GM13976 (cell line): Measurements from ENCODE around the gene PDGFRB.

ENCODE experiments used
- DNase-seq: peaks from one replicate; pipeline ENCODE4 v3.0.0; 2012; ENCODE audit warnings: low spot score
- in situ Hi-C: fragments of 300-500 bp; cut with MboI; formaldehyde crosslinking; loops from one replicate; pipeline ENCODE4 v1.12.0; 2022; ENCODE audit warnings: low sequenced_read_pairs, mixed read lengths, inconsistent platforms; ENCODE audit not compliant: unreplicated experiment
- TF ChIP-seq, protein P1 (sequence below): IDR thresholded peaks from 2 replicates; pipeline ENCODE4 v1.5.1; 2012; ENCODE audit warnings: borderline replicate concordance, mild to moderate bottlenecking; ENCODE audit not compliant: insufficient read depth; ENCODE audit errors: extremely low read depth, missing control alignments, control extremely low read depth

PDGFRB gene

GRCh38 chr5:150069672-150070627, 85.7 kb downstream of the PDGFRB start:
- DNase-seq, result no peak
- TF ChIP-seq, protein P1, sequence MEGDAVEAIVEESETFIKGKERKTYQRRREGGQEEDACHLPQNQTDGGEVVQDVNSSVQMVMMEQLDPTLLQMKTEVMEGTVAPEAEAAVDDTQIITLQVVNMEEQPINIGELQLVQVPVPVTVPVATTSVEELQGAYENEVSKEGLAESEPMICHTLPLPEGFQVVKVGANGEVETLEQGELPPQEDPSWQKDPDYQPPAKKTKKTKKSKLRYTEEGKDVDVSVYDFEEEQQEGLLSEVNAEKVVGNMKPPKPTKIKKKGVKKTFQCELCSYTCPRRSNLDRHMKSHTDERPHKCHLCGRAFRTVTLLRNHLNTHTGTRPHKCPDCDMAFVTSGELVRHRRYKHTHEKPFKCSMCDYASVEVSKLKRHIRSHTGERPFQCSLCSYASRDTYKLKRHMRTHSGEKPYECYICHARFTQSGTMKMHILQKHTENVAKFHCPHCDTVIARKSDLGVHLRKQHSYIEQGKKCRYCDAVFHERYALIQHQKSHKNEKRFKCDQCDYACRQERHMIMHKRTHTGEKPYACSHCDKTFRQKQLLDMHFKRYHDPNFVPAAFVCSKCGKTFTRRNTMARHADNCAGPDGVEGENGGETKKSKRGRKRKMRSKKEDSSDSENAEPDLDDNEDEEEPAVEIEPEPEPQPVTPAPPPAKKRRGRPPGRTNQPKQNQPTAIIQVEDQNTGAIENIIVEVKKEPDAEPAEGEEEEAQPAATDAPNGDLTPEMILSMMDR, result no peak
- in situ Hi-C loops, result no loop called here

DNA sequence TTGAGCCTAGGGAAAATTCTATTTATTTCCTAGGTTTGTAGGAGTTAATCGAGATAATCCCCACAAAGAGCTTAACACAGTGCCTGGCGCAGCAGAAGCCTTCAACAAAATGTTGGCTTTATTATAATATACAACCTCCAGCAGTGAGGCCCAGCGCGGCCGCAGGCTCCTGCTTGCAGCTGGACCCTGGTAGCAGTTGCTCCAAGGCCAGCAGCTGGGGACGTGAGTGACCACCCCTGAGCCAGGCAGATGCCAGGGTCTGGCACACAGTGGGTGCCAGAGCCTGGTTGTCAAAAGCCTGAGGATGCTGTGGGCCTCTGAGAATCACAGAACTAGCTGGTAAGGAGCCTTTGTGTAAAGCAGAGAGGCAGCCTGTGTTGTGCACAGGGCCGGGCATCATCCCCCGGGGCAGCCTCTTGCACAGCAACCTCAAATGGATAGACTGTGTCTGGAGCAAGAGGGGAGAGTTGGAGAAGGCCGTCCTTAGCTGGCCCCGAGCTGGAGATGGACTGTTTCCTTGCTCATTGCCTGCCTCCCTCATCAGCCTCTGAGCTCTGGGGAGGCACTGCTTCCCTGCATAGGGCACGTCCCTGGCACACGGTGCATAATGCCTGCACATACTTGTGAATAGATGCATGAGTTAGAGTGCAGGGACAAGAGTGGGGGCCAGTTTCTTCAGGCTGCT, 86.5 kb downstream of the PDGFRB start:
- no peak for DNase-seq
- TF ChIP-seq, protein P1, result no peak
- in situ Hi-C loops, result no loop called here

GRCh38 chr5:150068472-150068871, 87.2 kb downstream of the PDGFRB start:
- no peak for DNase-seq
- in situ Hi-C loops, result no loop called here
- TF ChIP-seq, protein P1, result no peak

DNA sequence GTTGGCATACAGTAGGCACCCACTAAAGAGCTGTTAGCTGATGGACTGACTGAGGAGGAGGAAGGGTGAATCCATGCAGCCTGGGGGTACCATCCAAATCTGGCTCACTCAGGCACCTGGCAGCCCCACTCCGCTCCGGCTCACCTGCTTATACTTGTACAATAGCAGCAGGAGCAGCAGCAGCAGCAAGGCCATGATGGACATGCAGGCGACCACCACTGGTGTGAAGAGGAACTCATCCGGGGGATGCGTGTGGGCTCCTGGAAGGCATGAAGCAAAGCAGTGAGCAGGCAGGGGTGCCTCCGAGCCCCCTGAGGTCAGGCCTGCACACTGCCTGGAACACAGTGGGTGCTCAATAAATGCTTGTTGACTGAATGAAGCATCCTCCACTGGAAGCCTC, 87.6 kb downstream of the PDGFRB start:
- in situ Hi-C loops, result no loop called here
- DNase-seq, result no peak
- TF ChIP-seq, protein P1, result no peak

- in situ Hi-C loops, result no loop called here
- DNase-seq, result no peak
- TF ChIP-seq, protein P1, result no peak
These were observed 88.2 kb downstream of the PDGFRB start for GRCh38 chr5:150067405-150067960.

DNA sequence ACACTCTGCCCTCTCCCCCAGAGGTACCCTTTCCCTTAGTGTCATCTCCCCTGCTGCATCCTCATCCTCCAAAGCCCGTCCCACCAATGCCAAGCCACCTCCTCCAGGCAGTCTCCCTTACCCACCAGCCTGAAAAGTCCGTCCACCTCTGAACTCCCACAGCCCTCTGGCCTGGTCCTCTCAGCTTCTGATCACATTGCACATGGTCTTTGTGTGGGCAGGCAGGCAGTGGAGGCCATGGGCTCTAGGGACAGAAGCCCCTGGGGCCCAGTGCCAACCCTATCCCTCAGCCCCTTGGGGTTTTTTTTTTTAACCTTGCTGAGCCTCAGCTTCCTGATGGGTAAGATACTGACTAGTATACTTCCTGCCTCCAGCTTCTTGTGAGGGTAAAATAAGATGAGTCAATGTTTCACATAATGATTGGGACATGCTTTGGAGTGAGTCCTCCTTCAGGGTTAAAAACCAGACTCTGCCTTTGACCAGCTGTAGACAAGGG, 88.7 kb downstream of the PDGFRB start:
- TF ChIP-seq, protein P1, result no peak
- in situ Hi-C loops, result no loop called here
- DNase-seq, result no peak
